HG03064 (cell line): ENCODE results near the gene SRRM2.

Source experiments
- ATAC-seq: cut with Tn5 transposase; IDR thresholded peaks from one replicate; pipeline ENCODE4 v1.9.1; 2021; ENCODE audit warnings: low read depth; ENCODE audit not compliant: unreplicated experiment

Gene SRRM2

DNA sequence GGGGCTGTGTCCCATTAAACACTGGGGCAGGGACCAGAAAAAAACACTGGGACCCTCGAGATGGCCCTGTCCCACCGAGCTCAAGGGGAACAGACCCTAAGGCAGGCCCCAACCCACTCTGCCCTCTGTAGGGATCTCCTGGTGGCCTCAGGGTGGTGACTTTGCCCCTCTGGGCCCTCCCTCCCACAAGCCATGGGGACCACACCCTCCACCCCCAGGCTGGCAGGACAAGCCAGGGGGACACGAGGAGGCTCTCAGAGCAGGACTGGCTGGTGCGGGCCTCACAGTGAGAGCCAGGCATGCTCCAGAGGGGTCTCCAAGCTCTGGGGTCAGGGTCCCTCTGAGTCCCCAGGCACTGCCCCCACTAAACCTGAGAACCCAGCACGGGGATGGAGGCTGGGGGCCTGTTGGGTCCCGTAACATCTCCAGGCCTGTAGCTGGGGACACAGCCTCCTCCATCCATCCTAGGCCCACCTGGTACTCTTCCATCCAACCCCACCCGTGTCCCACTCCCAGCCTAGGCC is 14.5 kb upstream of the SRRM2 start:
- no peak for ATAC-seq

DNA sequence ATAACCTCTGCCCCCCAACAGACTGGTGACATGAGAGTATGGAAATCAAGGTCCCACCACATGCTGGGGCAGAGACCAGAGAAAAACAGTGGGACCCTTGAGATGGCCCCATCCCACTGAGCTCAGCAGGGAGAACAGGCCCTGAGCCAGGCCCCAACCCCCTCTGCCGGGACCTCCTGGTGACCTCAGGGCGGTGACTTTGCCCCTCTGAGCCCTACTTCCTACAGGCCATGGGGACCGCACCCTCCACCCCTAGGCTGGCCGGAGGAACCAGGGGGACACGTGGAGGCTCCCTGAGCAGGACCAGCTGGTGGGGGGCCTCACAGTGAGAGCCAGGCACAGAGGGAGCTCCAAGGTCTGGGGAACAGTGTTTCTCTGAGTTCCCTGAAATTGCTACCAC is 13.8 kb upstream of the SRRM2 start:
- no peak for ATAC-seq

DNA sequence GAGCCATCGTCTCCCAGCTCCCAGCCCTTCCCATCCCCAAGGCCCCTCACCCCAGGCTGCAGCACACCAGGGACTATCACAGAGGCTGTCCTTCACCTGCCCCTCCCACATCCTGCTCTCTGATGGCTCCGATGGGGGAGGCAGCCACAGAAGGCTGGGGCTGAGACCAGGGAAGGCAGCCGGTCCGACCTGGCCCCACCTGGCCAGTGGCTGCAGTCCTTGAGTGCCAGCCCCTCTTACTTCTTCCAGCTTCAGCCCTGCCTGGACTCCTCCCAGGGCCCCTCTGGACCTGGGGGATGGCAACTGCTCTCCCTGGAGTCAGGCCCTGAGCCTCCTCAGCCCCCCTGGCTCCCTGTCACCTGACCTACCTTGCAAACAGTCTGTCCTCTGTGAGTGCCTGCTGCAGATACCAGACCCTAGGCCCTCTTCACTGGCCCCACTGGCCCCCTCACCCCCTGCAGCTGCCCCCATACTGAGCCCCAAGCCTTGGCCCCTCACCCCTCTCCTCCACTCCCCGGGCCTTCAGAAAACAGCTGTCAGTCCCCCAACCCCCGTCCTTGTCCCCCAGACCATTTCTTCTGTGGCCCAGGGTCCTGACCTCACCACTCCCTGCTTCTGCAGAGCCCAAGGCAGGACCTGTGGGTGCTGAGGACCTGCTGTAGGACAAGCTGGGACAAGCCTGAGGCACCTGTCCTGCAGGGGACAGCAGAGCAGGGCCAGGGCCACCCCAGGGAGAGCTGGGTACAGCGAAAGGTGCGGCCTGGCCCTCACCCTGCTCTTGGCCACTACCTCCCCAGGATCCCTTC is 12.6 kb upstream of the SRRM2 start:
- ATAC-seq, result no peak

- ATAC-seq, result no peak
Measured at GRCh38 chr16:2740476-2740875, 12.0 kb upstream of the SRRM2 start.

DNA sequence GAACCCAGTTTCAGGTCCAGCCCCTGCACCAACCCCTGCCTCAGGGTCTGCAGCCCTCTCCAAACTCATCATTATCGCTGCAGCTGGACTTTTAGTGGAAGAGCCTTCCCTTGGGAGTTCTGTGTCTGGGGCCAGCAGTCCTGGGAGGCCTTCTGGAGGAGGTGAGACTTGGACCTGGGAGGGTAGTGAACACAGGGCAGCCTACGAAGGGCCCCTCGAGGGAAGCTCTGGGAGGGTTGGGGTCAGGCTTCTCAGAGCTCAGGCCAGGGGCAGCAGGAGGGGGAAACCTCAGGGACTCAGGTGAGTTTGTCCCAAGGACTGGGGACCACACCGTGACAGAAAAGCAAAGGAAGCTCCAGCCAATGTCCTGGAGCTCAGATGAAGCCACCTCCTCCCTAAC is 11.3 kb upstream of the SRRM2 start:
- ATAC-seq, result no peak

DNA sequence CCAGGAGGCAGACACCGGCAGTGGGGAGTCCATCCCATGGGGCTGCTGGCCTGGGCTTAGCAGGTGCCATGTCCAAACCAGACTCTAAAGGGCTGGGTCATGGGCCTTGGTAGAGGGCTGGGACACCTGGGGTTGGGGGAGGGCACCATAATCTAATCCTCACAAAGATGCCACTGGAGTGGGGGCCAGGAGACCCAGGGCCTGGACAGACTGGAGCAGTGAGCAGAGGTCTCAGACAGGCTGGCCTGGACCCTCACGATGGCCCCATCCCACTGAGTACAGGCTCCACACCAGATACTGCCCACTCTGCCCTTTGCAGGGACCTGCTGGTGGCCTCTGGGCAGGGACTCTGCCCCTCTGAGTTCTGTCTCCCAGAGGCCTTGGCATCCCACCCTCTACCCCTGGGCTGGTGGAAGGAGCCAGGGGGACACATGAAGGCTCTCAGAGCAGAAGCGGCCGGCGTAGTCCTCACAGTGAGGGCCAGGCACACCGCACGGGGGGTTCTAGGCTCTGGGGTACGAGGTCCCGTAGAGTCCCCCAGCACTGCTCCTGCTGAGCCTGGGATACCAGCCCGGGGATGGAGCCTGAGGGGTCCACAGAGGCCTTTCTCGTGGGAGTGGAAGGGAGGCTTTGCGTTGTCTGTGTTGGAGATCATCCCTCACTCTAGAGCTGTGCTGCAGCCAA is 10.0 kb upstream of the SRRM2 start:
- ATAC-seq, result no peak

- ATAC-seq, result no peak
Measured at GRCh38 chr16:2743007-2743810, 9.2 kb upstream of the SRRM2 start.

- no peak for ATAC-seq
Measured at GRCh38 chr16:2744711-2745110, 7.7 kb upstream of the SRRM2 start.

GRCh38 chr16:2745116-2745890 is 7.1 kb upstream of the SRRM2 start:
- no peak for ATAC-seq

DNA sequence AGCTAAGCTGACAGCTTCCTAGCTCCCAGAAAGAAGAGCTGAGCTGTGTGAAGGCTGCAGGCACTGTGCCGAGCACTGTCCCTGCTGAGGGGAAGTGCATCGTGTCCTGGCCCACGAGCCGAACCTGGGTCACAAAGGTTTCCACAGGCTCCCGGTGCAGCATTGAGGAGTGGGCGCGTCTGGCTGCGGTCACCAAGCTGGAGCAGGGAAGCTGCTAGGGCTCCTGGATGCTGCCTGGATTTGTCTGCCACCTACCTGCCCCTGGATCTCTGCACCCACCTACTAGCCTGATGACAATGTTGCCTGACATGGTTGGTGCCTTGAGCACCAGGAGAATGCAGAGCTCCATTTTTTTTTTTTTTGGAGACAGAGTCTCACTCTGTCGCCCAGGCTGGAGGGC is 6.5 kb upstream of the SRRM2 start:
- ATAC-seq, result no peak

GRCh38 chr16:2748757-2749455 is 3.5 kb upstream of the SRRM2 start:
- no peak for ATAC-seq

DNA sequence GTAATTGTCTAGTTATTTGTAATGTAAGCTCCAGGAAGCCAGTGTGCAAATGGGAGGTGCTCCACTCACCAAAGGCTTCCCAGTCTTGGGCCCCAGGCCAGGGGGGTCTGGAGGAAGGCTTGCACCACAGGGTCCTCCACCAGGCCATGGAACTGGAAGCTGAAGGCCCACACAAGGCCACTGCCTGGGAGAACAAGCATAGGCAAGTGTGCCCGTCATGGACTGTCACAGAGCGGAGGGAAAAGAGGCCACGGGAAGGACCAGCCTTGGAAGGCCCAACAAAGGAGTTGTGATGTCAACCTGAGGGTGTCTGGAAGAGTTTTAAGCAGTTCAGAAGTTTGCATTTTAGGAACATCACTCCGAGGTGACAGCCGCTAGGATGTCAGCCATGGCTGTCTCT is 3.0 kb upstream of the SRRM2 start:
- ATAC-seq, result no peak

GRCh38 chr16:2749936-2750335 is 2.5 kb upstream of the SRRM2 start:
- ATAC-seq, result no peak

GRCh38 chr16:2751577-2752034 is 832 bp upstream of the SRRM2 start:
- ATAC-seq, result no peak

DNA sequence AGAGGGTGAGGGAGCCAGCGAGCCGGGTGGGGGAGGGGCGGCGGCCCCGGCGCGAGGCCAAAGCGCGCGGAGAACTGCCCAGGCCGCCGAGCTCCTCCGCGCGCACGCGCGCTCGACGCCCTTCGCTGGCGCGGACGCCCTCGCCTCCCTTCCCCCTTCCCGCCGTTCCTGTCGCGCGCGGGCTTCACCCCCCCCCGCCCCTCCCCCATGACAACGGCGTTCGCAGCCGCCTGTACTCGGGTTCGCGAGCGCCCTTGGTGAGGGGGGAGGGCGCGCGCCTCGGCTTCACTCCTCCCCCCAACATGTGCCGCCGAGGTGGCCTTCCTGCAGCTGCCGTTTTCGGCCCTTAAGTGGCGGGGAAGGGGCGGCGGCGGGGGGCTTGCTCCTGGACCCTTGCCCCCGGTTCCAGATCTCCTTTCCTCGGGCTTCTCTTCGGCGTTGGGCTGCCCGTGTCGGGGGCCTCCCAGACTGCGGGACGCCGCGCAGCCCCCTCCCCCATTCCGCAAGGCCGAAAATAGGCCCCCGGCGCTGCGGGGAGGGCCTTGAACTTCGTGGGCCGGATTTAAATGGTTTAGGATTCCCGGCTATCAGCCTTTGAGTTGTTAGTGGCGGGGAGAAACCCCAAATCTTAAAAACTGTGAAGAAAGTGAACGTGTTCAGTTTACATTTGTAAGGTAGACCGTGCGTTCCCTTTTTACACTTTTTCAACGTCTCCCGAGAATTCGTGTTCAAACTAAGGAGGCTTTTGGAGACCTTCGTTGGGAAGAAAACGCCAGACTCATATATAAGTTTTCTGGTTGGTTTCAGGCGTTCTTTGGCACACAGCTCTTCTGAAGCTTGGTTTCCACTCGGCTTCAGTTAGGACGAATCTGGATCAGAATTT is 653 bp downstream of the SRRM2 start:
- ATAC-seq, result peak; percentile 36

- ATAC-seq, result no peak
Measured at GRCh38 chr16:2753733-2754020, 1.2 kb downstream of the SRRM2 start.

- no peak for ATAC-seq
Measured at GRCh38 chr16:2755158-2755557, 2.7 kb downstream of the SRRM2 start.

DNA sequence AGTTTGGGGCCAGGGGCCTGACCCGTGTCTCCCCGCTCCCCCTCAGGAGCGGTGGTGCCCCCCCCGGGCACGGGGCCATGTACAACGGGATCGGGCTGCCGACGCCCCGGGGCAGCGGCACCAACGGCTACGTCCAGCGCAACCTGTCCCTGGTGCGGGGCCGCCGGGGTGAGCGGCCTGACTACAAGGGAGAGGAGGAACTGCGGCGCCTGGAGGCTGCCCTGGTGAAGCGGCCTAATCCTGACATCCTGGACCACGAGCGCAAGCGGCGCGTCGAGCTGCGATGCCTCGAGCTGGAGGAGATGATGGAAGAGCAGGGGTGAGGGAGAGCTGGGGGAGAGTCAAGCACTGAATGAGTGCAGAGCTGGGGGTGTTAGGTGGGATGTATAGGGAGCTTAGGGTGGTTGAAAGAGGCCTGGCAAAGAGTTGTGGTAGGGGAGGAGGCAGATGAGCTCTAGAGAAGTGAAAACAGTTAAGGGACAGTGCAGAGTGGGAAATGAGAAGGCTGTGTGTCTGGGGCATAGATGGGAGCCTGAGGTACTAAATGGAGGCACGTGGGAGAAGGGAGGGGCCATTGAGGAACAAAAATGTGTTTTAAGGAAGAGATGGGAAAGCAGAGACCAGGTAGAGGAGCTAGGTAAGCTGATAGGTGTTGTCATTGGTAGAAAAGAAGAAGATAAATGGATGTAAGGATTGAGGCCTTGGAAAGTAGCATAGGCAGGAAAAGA is 4.0 kb downstream of the SRRM2 start:
- no peak for ATAC-seq
